UCSD-AML1 (cell line): ENCODE data around the gene FSTL3.
"Not testable (repeated sequence)": the region's sequence is repeated elsewhere in the genome, so short reads cannot be mapped to it uniquely, and the experiment has no call there.

ENCODE experiments used
- DNase-seq: peaks from one replicate; lab custom pipeline; 2025; ENCODE audit not compliant: unreplicated experiment; lab: John Stamatoyannopoulos, UW

FSTL3 gene

GRCh38 chr19:709196-709964 is 33.2 kb downstream of the FSTL3 start:
- DNase-seq: no peak

GRCh38 chr19:709965-710571 is 33.9 kb downstream of the FSTL3 start:
- DNase-seq: no peak

- no peak for DNase-seq
These were observed 34.6 kb downstream of the FSTL3 start for GRCh38 chr19:710767-711166.

GRCh38 chr19:711254-711653 is 35.1 kb downstream of the FSTL3 start:
- no peak for DNase-seq

- DNase-seq: no peak
These were observed 39.2 kb downstream of the FSTL3 start for GRCh38 chr19:715347-715746.

DNA sequence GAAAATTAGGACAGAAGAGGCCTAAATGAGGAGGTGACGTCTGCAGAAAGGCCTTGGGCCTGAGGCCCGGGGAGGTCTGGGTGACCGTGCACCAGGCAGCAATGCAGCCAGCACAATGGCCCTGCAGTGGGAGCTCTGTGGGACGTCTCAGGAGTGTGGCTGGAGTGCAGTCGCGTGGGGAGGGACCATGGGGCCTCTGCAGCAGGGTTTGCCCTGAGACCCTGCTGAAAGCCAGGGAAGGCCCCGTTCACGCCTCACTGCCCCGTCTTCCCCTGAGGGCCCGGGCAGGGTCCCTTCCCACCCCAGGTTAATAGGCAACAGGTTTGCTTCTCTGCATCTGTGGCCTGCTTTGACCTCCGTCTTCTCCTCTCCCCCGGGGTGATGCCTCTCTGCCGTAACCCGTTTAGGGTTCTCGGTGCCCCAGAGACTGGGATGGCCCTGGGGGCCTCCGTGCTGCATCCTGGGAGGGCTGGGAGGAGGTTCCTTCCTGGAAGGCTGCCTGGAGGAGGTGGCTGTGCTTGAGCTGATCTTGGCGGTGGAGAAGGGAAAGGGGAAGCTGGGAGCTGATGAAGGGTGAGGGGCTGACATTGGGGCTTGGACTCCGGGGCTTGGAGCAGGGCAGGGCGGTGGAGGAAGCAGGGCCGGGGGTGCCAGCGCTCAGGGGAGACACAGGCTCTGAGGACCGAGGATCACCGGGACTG is 42.2 kb downstream of the FSTL3 start:
- DNase-seq: no peak

DNA sequence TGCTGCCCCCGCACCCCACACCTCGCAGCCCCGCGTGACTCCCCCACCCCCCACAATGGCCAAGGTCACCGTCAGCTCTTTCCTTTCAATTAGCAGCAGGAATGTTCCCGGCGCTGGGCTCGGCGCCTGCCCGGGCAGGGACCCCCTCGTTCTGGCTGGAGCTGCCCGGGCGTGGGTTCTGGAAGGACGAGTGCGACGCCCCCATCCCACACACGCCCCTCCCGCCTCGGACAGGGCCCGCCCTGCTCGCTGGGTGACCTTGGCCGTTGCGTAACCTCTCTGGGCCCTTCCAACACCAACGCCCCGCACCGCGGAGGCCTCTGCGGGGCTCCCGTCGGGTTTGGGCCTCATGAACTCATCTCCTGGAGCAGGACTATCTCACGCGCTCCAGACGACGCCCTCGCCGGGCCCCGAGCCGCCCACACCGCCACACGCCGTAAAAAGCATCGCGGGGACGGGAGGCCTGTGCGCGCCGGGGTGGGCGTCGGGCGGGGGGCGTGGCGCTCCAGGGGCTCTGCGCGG is 42.9 kb downstream of the FSTL3 start:
- no peak for DNase-seq

DNA sequence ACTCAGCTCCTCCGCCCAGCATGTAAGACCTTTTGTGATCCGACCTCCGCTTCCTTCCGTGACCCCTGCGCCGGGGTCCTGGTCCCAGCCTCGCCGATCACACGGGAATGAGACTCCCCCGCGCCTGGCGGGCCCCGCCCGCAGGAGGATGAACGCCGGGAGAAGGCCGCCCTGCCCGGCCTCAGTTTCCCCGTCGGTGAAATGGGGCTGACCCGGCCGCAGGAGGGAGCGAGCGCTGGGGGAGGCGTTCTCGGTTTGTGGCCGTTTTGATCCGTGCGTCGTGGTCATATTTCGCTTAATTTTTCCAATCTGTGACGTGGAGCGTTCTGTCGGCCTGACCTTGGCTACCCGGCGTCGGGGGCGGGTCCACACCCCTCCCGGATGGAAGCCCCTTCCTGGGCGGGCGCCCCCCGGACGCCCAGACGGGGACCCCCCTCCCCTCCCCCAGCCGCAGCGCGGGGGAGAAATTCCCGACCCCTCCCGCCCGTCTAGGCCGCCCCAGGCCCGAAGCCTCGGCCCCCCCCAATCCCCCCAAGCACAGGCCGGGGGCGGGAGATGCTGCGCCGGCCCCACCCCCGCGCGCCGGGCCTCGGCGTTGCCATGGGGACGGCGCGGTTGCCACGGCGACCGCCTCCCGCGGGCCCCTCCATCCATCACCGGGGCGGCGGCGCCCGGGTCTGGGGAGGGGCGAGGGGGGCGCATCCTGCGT is 43.6 kb downstream of the FSTL3 start:
- DNase-seq: no peak

DNA sequence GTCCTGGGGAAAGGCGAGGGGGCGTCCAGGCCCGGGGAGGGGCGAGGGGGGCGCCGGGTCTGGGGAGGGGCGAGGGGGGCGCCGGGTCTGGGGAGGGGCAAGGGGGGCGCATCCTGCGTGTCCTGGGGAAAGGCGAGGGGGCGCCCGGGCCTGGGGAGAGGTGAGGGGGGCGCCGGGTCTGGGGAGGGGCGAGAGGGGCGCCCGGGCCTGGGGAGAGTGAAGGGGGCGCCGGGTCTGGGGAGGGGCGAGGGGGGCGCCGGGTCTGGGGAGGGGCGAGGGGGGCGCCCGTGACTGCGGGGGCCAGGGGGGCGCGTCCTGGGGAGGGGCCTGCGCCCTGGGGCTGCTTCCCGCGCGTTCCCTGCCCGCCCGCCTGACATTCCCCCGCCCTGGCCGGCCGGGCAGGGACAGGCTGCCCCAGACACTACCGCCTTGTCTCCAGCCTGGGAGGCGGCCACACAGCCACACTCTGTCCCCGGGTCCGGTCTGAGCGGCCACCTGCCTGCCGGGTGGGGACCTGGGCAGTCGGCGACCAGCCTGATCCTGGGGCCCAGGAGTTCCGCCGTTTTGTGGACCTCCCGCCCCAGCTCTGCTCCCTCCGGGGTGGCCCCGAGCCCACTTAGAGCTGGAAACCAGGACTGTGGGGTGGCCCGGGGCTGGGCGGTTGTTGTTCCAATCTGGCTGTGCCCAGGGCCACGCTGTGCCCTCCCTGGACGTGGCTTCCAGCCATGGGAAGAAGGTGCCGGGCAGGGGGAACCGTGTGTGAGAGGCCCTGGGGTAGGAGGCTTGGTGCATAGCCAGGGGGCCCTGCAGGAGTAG is 44.4 kb downstream of the FSTL3 start:
- no peak for DNase-seq

- DNase-seq: no peak
These were observed 46.4 kb downstream of the FSTL3 start for GRCh38 chr19:722553-723101.

DNA sequence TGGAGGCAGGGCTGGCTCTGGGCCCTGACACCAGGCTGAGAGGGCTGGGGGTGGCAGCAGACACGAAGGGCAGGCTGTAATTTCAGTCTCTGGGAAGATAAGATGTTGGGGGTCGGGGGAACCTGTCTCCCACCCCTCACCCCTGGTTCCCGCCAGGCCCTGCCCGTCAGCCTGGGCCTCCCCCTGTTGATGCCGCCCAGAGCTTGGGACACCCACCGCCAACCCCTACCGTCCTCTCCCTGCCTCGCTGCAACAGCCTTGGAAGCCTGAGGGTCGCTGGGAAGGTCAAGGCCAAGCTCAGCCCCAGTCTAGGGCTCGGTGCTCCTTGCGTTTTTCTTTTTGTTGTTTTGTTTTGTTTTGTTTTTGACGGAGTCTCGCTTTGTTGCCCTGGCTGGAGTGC is 47.1 kb downstream of the FSTL3 start:
- DNase-seq: no peak

DNA sequence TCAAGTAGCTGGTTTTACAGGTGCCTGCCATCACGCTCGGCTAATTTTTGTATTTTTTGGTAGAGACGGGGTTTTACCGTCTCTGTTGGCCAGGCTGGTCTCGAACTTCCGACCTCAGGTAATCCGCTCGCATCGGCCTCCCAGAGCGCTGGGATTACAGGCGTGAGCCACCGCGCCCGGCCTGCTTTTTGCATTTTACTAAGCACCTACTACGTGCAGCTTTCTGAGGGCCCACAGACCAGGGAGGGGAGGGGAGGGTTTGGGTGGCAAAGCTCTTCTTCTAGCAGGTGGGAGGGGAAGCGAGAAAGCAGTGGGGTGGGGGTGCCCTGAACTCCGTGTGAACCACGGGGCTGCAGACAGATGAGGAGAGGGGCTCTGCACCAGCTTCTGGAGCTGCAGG is 47.5 kb downstream of the FSTL3 start:
- no peak for DNase-seq

DNA sequence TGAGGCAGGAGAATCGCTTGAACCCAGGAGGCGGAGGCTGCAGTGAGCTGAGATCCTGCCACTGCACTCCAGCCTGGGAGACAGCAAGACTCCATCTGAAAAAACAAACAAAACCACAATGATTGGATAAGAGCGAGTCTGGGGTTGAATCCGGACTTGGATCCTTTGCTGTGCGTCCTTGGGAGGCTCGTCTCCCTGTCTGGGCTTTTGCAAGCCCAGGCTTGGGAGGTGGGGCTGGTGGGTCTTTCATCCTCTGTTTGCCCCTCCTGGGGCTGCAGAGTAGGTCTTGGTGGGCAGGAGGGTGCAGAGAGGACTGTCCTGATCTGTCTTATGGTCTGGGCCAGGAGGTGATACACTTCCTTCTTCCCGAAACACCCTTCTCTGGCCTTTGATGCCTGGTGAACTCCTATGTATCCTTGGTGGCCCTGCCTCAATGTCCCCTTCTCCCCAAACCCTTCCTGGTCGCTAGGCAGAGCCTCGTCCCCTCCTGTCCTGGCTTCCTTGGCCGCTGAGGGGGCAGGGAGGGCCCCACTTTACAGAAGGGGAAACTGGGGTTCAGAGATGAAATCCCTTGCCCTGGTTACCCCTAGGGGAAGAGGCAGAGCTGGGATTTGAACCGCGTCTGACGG is 49.4 kb downstream of the FSTL3 start:
- DNase-seq: no peak

- no peak for DNase-seq
These were observed 51.1 kb downstream of the FSTL3 start for GRCh38 chr19:726993-727956.

DNA sequence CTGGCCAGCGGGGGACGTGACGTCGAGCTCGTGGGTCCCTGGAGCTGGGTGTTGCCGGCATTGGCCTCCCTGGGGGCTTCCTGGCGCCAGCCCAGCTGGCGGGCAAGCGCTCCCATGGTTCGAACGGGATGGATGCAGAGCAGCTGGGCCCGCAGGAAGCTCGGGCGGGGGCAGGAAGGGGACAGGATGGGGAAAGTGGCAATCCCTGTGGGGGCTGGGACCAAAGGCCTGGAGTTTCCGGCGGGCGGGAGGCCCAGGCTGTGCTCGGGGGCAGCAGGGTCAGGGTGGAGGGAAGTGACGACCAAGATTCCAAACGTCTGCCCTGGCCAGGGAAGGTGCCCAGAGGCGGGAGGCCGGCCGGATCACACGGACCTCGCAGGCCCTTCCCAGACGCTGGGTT is 51.8 kb downstream of the FSTL3 start:
- DNase-seq: peak; percentile 76

GRCh38 chr19:729564-729963 is 53.4 kb downstream of the FSTL3 start:
- DNase-seq: not testable (repeated sequence)

DNA sequence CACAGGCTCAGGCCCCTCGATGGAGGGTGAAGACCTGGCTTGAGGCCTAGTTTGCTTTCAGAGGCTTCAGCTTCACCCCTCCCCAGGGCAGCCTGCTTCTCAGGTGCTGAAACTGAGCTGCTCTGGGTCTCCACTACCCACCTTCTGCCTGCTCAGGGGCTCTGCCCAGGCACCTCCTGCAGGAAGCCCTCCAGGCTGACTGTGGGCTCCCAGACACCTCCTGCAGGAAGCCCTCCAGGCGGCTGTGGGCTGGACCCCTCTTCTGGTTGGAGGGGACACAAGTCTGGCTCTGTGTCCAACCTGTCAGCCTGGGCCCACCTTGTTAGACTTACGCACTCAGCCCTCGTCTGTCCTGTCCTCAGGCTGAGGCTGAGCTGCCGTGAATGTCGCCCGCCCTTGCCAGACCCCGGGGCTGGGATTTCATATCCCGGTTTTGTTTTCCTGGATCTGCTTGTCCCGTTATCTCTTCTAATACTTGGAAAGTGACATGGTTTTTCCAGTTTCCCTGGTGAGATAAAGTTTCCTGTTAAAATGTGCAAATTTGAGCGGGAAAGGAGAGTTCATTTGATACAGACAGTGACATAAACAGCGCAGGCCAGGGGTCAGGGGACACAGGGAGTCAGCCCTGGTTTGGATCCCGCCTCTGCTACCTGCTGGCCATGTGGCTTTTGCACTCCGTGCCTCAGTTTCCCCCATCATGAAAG is 53.9 kb downstream of the FSTL3 start:
- no peak for DNase-seq

DNA sequence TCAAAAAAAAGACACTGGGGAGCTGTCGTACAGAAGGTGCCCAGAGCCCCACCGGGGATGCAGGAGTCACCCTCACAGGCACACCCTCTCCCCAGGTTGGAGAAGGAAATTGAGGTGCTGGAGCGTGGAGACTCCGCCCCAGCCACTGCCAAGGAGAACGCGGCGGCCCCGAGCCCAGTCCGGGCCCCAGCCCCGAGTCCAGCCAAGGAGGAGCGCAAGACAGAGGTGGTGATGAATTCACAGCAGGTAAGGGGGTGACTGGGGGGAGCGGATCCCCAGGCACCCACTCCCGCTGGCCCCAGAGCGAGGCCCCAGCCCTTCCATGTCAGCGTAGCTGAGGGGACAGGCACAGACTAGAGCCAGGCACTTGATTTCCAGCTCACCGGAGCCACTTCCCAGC is 54.8 kb downstream of the FSTL3 start:
- DNase-seq: no peak
